Measurements from ENCODE around the gene IFNA2.
A peak's percentile ranks its signal among the peaks of the same experiment; 100 is the strongest.

The IFNA2 gene

DNA sequence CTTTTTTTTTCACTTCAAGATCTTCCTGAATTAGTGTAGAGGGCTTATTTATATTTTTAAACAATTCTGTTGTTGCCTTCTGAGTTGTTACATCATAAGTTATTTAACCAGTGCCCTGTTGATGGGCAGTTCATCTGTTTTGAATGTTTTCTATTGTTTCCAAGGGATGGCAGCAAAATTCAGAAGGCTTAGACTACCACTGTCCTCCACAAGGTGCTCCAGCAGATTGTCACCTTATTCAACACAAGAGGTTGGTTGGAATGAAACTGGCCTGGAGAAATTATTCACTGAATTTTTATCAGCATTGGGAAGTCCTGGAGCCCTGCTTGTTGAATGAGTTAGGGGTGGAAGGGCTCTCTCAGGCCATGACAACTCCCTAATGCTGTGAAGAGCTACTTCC lies 48.7 kb downstream of the IFNA2 start:
- ATAC-seq (ENCODE audit: insufficient read depth, low read depth) (no peak), DNase-seq (no peak)
- H3K4me2 ChIP-seq (ENCODE audit: insufficient read depth, low read length): no peak overlapping the region

DNA sequence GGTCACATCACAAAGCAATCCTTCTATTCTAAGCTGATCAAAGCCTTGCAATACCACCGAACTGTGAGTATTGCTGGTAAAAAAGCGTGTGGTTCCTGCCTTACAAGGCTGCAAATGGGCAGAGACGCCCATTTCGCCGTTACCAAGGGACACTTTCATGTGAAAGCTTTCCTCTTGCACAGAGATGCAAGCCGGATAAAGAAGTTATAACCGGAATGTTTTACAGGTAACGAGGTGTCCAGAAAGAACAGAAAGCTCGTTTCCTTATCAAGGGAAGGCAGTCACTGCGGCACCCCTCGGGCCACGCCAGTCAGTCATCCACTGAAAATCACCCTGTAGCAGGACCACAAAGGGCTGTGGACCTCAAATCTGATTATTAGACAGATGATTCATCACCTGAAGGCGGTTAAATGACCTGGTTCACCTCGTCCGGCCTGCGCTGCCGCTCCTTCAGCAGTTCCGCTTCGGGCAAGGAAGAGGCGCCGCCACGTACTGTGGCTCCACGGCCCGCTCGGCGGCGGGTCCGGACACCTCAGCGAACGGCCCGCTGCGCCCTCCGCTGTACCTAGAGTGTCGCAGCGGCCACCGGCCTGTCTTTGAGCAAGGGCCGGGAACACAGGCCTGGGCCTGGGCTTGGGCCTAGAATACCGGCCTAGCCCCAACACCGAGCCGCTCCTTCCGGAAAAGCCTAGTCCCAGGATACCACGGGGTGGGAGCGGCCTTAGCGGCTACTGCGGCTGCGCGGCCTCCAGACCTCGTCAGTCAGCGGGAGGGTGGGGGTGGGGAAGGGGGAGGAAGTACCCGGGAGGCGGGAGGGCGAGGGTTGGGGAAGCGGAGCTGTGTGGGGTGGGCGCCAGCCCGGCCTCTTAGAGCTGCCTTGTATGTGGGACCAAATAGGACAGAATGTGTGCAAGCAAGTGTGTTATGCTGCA lies 50.2 kb downstream of the IFNA2 start, which contains the start of gene KLHL9:
TSS of gene KLHL9 (minus strand) at position 704 of the 932 bp plus-strand sequence. CDS start at position 159, 545 bp downstream.
- H3K4me1 ChIP-seq (ENCODE audit: insufficient read depth, low read length): peaks cover 40% of the 10 kb centered on the region
- peak within 1 kb of the TSS; percentile 61 to 89 for H3K4me3 ChIP-seq (ENCODE audit: low read depth in 1 of 2, low read length in 2 of 2)
- H4K20me1 ChIP-seq (ENCODE audit: insufficient read depth, low read length): peaks cover 29% of the 10 kb centered on the region
- H3K27me3 ChIP-seq (ENCODE audit: insufficient read depth, low read length, poor library complexity): peaks cover 4% of the 10 kb centered on the region
- H3K9ac ChIP-seq (ENCODE audit: low read depth, low read length): peak within 1 kb of the TSS; percentile 89
- H3K36me3 ChIP-seq (ENCODE audit: insufficient read depth, low read length): peaks cover 21% of the 10 kb centered on the region
- no peaks in the 10 kb centered on the region for H3K9me3 ChIP-seq (ENCODE audit: insufficient read depth, low read length, severe bottlenecking)
- peak within 1 kb of the TSS; percentile 66 for H3K4me2 ChIP-seq (ENCODE audit: insufficient read depth, low read length)
- peak; percentile 92 for ATAC-seq (ENCODE audit: insufficient read depth, low read depth)
- peak within 1 kb of the TSS; percentile 93 for H2AFZ ChIP-seq (ENCODE audit: low read depth, low read length)
- peak within 1 kb of the TSS; percentile 92 for H3K27ac ChIP-seq (ENCODE audit: low read length)
- H3K79me2 ChIP-seq (ENCODE audit: insufficient read depth, low read length): peaks cover 55% of the 10 kb centered on the region
- TF ChIP-seq EZH2 (IDR thresholded peaks at IDR 0.05; ENCODE audit: borderline replicate concordance, low read depth, low read length, severe bottlenecking): no peak
- TF ChIP-seq, protein P1, sequence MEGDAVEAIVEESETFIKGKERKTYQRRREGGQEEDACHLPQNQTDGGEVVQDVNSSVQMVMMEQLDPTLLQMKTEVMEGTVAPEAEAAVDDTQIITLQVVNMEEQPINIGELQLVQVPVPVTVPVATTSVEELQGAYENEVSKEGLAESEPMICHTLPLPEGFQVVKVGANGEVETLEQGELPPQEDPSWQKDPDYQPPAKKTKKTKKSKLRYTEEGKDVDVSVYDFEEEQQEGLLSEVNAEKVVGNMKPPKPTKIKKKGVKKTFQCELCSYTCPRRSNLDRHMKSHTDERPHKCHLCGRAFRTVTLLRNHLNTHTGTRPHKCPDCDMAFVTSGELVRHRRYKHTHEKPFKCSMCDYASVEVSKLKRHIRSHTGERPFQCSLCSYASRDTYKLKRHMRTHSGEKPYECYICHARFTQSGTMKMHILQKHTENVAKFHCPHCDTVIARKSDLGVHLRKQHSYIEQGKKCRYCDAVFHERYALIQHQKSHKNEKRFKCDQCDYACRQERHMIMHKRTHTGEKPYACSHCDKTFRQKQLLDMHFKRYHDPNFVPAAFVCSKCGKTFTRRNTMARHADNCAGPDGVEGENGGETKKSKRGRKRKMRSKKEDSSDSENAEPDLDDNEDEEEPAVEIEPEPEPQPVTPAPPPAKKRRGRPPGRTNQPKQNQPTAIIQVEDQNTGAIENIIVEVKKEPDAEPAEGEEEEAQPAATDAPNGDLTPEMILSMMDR (IDR thresholded peaks at IDR 0.05; ENCODE audit: borderline replicate concordance, extremely low read depth, low read length, poor library complexity, severe bottlenecking): no peak
- peak; percentile 90 for DNase-seq

More for the DNA sequence above, 48.7 kb downstream of the IFNA2 start:
- no peak overlapping the region for H3K9ac ChIP-seq (ENCODE audit: low read depth, low read length)
- no peak overlapping the region for H3K27ac ChIP-seq (ENCODE audit: low read length)
- H3K4me1 ChIP-seq (ENCODE audit: insufficient read depth, low read length): peaks cover 35% of the 10 kb centered on the region
- H3K27me3 ChIP-seq (ENCODE audit: insufficient read depth, low read length, poor library complexity): peaks cover 4% of the 10 kb centered on the region
- no peak overlapping the region for H3K4me3 ChIP-seq (ENCODE audit: low read depth in 1 of 2, low read length in 2 of 2)
- H3K9me3 ChIP-seq (ENCODE audit: insufficient read depth, low read length, severe bottlenecking): no peaks in the 10 kb centered on the region
- H3K79me2 ChIP-seq (ENCODE audit: insufficient read depth, low read length): peaks cover 40% of the 10 kb centered on the region
- peaks cover 23% of the 10 kb centered on the region for H4K20me1 ChIP-seq (ENCODE audit: insufficient read depth, low read length)
- TF ChIP-seq, protein P1 (IDR thresholded peaks at IDR 0.05; ENCODE audit: borderline replicate concordance, extremely low read depth, low read length, poor library complexity, severe bottlenecking): no peak
- no peak for TF ChIP-seq EZH2 (IDR thresholded peaks at IDR 0.05; ENCODE audit: borderline replicate concordance, low read depth, low read length, severe bottlenecking)
- H3K36me3 ChIP-seq (ENCODE audit: insufficient read depth, low read length): peaks cover 19% of the 10 kb centered on the region
- no peak overlapping the region for H2AFZ ChIP-seq (ENCODE audit: low read depth, low read length)

Data from DND-41 (cell line).